Mucosa of descending colon (tissue), 3 donors: ENCODE results near the gene SPINT2. TPM values are rescaled to one million over a fixed set of nuclear protein-coding genes. Genes with fewer than 3 reads are reported as not detected.

Experiments
- ATAC-seq: fragments of 200-7000 bp; cut with Tn5 transposase; one replicate; pipeline ENCODE4 v1.9.1; 2020; ENCODE audit warnings: mild to moderate bottlenecking, moderate library complexity
- DNase-seq, 3 donors: peaks; one replicate each; pipeline ENCODE4 v3.0.0-alpha.2; 2020
- H3K36me3 ChIP-seq: fragments of 200-600 bp; one replicate; pipeline ENCODE4 v1.8.0; 2021; ENCODE audit warnings: low read depth, mild to moderate bottlenecking
- H3K4me1 ChIP-seq: fragments of 200-600 bp; one replicate; pipeline ENCODE4 v1.8.0; 2021; ENCODE audit warnings: low read depth, mild to moderate bottlenecking
- H3K4me3 ChIP-seq: fragments of 200-600 bp; one replicate; pipeline ENCODE4 v1.8.0; 2021; ENCODE audit warnings: mild to moderate bottlenecking
- H3K9me3 ChIP-seq: fragments of 200-600 bp; one replicate; pipeline ENCODE4 v1.8.0; 2021; ENCODE audit warnings: mild to moderate bottlenecking
- intact Hi-C, 2 donors: fragments of 100-400 bp; cut with DNase I in 1 of 2; cut with micrococcal nuclease in 1 of 2; formaldehyde crosslinking; loops; one replicate each; pipeline versions ENCODE4 v1.11.0 to v1.11.1; 2022; cut with DNase I, micrococcal nuclease
- total RNA-seq, 3 donors: library from RNA; stranded (reverse); fragmentation: NEBNext Ultra II Directional in 2 of 3; extraction: Animal tissue kit (Norgen Biotek cat#: 25700) in 2 of 3; gene quantifications; one replicate each; pipeline versions ENCODE4 v1.2.1 to v1.2.4, GENCODE V29; 2021 to 2023
- TF ChIP-seq, protein P1 (sequence below): fragments of 200-600 bp; IDR thresholded peaks from one replicate; pipeline ENCODE4 v1.8.0; 2022; ENCODE audit warnings: antibody characterized with exemption, mild to moderate bottlenecking
- donor health status: DM: no; HTN: no; CAD: no; lungs with moderate emphysema.
- donor health status: DM: no; HTN: no; CAD: no.
- donor health status: DM: no; HTN: yes; CAD: no.

Gene SPINT2
- total RNA-seq, 3 donors from 2014 or later: 355 to 802 (median 787) TPM

DNA sequence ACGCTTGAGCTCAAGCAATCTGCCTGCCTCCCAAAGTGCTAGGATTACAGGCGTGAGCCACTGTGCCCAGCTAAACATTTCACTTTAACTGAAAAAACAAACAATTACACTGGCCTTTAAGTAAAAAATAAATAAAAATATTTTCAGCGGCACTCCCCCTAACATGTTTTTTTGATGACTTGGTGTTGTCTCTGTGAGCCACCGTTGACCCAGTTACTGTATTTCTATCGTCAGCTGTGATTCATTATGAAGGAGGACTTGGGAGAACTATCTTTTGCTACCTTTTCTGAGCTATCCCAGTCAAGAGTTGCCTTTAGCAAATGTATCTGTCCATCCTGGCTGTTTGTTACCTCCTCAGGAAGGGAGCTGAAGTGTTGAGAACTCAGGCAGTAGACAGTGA lies 21.2 kb downstream of the SPINT2 start:
- Histone ChIP-seq H3K4me3 (no peak overlapping the region), H3K9me3 (no peaks in the 10 kb centered on the region), H3K4me1 (peaks cover 6% of the 10 kb centered on the region), H3K36me3 (no peaks in the 10 kb centered on the region)
- ATAC-seq (no peak), DNase-seq (no peak)
- TF ChIP-seq, protein P1, sequence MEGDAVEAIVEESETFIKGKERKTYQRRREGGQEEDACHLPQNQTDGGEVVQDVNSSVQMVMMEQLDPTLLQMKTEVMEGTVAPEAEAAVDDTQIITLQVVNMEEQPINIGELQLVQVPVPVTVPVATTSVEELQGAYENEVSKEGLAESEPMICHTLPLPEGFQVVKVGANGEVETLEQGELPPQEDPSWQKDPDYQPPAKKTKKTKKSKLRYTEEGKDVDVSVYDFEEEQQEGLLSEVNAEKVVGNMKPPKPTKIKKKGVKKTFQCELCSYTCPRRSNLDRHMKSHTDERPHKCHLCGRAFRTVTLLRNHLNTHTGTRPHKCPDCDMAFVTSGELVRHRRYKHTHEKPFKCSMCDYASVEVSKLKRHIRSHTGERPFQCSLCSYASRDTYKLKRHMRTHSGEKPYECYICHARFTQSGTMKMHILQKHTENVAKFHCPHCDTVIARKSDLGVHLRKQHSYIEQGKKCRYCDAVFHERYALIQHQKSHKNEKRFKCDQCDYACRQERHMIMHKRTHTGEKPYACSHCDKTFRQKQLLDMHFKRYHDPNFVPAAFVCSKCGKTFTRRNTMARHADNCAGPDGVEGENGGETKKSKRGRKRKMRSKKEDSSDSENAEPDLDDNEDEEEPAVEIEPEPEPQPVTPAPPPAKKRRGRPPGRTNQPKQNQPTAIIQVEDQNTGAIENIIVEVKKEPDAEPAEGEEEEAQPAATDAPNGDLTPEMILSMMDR: no peak
- intact Hi-C loops: no loop called here

DNA sequence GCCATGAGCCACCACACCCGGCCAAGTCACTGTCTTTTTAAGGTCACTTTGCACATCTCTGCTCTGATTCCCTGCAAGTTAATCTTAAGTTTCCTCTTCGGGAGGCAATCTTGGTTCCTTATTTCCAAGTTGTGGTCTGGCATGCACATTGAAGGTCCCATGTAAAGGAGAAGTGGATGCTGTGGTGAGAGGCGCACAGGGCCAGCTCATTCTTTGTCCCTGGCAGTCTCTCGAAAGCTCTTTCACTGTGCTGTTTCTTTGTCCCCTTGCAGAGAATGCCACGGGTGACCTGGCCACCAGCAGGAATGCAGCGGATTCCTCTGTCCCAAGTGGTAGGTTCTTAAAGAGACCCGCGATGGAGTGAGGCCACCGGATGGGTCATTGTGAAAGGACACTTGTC lies 23.2 kb downstream of the SPINT2 start:
- TF ChIP-seq, protein P1: no peak

DNA sequence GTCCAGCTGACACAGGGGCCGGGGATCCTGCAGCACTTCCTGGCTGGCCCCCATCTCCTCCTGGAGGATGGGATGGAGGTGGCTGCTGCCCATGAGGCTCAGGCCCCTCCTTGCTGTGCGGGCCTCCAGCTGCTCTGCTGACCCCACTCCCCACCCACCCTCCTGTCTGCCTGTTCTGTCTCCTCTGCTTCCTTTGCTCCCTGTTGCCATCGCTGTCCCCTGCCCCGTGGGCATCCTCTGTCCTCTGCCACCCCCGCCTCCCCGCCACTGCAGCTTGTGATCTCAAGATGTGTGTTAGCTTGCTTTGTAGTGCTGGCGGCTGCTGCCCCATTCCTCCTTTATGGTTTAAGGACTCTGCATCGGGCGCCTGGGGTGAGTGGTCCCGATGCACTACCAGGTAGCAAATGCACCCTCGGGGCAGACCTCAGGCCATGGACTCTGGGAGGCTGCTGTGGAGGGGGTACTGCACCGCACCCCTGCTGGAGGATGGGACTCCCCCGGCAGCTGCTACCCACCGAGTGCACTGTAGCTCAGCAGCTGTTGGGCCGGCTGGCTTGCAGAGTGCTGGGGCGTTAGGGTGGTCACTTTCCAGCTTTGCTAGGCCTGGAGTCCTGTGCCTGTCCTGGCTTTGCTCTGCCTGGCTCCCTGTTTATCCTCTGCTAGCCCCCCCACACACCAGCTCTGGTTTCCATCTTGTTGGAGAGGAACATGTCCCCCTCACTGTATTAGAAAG lies 23.9 kb downstream of the SPINT2 start:
- no peaks in the 10 kb centered on the region for H3K36me3 ChIP-seq
- ATAC-seq: no peak

More for the DNA sequence above, 23.2 kb downstream of the SPINT2 start:
- Histone ChIP-seq H3K9me3 (no peaks in the 10 kb centered on the region), H3K4me3 (no peak overlapping the region), H3K36me3 (no peaks in the 10 kb centered on the region), H3K4me1 (no peaks in the 10 kb centered on the region)
- DNase-seq (no peak), ATAC-seq (no peak)
- intact Hi-C loops: no loop called here

DNA sequence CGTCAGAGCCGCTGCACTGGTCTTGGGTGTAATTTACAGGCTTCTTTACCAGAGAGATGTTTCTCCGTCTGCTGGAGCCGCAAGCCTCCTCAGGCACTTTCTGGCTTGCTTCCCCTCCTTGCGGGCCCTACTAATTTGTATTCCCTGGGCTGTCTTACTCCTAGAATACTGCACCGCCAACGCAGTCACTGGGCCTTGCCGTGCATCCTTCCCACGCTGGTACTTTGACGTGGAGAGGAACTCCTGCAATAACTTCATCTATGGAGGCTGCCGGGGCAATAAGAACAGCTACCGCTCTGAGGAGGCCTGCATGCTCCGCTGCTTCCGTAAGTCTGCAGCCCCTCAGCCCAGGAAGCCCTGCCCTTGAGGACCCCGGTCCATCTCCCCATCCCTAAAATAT lies 25.6 kb downstream of the SPINT2 start:
- TF ChIP-seq, protein P1: no peak
- no peak overlapping the region for H3K4me3 ChIP-seq
- intact Hi-C loops: no loop called here
- H3K9me3 ChIP-seq: no peaks in the 10 kb centered on the region
- no peaks in the 10 kb centered on the region for H3K36me3 ChIP-seq
- no peaks in the 10 kb centered on the region for H3K4me1 ChIP-seq
- no peak for DNase-seq
- ATAC-seq: no peak

More for the DNA sequence above, 23.9 kb downstream of the SPINT2 start:
- DNase-seq: no peak
- TF ChIP-seq, protein P1: no peak
- Histone ChIP-seq H3K4me1 (no peaks in the 10 kb centered on the region), H3K4me3 (no peak overlapping the region), H3K9me3 (no peaks in the 10 kb centered on the region)
- intact Hi-C loops: no loop called here

DNA sequence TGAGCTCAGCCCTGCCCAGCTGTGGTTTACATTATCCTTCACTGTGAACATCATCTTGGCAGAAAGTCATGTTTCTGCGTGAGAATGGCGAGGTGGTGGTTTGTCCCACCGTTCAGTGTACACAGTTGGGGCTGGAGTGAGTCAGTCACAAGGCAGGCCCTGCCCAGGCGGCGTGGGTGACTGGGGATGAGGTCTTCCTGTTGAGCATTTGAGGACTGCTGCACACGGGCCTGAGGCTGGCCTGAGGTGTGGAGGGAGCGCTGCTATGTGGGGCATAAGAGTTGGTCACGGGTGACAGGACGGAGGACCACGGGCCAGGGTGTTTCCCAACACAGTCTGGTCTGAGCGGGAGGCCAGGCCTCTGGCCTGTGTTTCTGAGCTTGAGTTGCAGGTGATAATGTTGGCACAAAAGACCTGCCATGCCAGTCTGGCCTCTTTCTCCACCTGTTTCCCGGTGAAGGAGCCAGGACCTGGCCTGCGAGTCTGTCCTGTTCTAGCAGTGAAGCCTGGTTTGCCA lies 26.3 kb downstream of the SPINT2 start:
- TF ChIP-seq, protein P1: no peak
- H3K36me3 ChIP-seq: no peaks in the 10 kb centered on the region
- no peaks in the 10 kb centered on the region for H3K9me3 ChIP-seq
- no peak for DNase-seq
- ATAC-seq: peak; percentile 55
- H3K4me3 ChIP-seq: no peak overlapping the region
- intact Hi-C loops: no loop called here
- no peaks in the 10 kb centered on the region for H3K4me1 ChIP-seq
